SK-N-MC (cell line): Measurements from ENCODE around the gene BRSK2.

ENCODE experiments used
- DNase-seq: peaks from one replicate; pipeline ENCODE4 v3.0.0-alpha.2; 2011; ENCODE audit warnings: low read depth, low spot score
- H3K27ac ChIP-seq: fragments of 200-600 bp; sonication (generic); 2 replicates; pipeline ENCODE4 v1.5.1; 2016; ENCODE audit warnings: mixed run types
- H3K36me3 ChIP-seq: fragments of 200-600 bp; sonication (generic); 2 replicates; pipeline ENCODE4 v1.6.1; 2017; ENCODE audit warnings: antibody characterized with exemption, low read length, mixed read lengths; ENCODE audit not compliant: insufficient read depth
- H3K4me3 ChIP-seq: fragments of 200-600 bp; sonication (generic); 2 replicates; pipeline ENCODE4 v1.5.1; 2016
- H3K9ac ChIP-seq: fragments of 200-600 bp; sonication (generic); 2 replicates; pipeline ENCODE4 v1.8.0; 2017; ENCODE audit warnings: mixed run types, mixed read lengths; ENCODE audit not compliant: insufficient read length
- H3K9me3 ChIP-seq: fragments of 200-600 bp; sonication (generic); 2 replicates; pipeline ENCODE4 v1.6.1; 2017; ENCODE audit warnings: low read depth, mild to moderate bottlenecking, antibody characterized with exemption, low read length, moderate library complexity, mixed read lengths
- EZH2 ChIP-seq: fragments of 200-600 bp; sonication (generic); IDR thresholded peaks from one replicate; pipeline ENCODE4 v1.6.1; 2017; ENCODE audit warnings: antibody characterized with exemption
- FOXP2 ChIP-seq: optimal IDR thresholded peaks from 2 replicates; pipeline ENCODE3; 2011; ENCODE audit warnings: mild to moderate bottlenecking, moderate library complexity; ENCODE audit not compliant: insufficient read depth; ENCODE audit errors: extremely low read length, control extremely low read depth
- POLR2AphosphoS5 ChIP-seq: IDR thresholded peaks from 2 replicates; pipeline ENCODE4 v1.6.1; 2012; ENCODE audit warnings: mild to moderate bottlenecking, low read depth, low read length, borderline replicate concordance

BRSK2 gene

DNA sequence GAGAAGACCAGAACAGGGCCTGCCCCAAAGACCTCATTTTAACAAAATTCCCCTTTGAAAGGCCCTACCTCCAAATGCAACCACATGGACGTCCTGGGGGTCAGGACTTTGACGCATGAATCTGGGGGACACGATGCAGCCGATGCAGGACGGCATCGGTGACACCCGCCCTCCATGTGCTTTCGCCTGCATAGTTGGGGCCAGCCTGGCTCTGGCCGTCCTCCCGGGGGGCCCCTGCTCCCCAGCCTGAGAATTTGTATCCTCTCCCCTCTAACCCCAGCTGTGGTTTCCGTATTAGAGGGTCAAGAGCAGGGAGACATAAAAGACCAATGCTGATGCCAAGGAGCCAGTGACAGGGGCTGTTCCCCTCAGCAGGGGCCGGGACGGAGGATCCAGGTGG, 18.4 kb upstream of the BRSK2 start:
- H3K9me3 ChIP-seq: no peaks in the 10 kb centered on the region
- H3K4me3 ChIP-seq: no peak overlapping the region
- no peak for TF ChIP-seq POLR2AphosphoS5
- H3K27ac ChIP-seq: no peak overlapping the region
- no peak overlapping the region for H3K9ac ChIP-seq
- no peaks in the 10 kb centered on the region for H3K36me3 ChIP-seq
- no peak for DNase-seq

- DNase-seq: no peak
- no peak overlapping the region for H3K27ac ChIP-seq
These were observed 17.8 kb upstream of the BRSK2 start for GRCh38 chr11:1371836-1372465.

GRCh38 chr11:1372660-1373059, 17.1 kb upstream of the BRSK2 start:
- H3K9ac ChIP-seq: no peak overlapping the region
- H3K4me3 ChIP-seq: no peak overlapping the region
- H3K36me3 ChIP-seq: no peaks in the 10 kb centered on the region
- no peak overlapping the region for H3K27ac ChIP-seq
- TF ChIP-seq EZH2: no peak
- no peak for TF ChIP-seq FOXP2
- TF ChIP-seq POLR2AphosphoS5: no peak
- no peaks in the 10 kb centered on the region for H3K9me3 ChIP-seq
- DNase-seq: no peak

More at GRCh38 chr11:1371836-1372465, 17.8 kb upstream of the BRSK2 start:
- Histone ChIP-seq H3K36me3 (no peaks in the 10 kb centered on the region), H3K4me3 (no peak overlapping the region), H3K9ac (no peak overlapping the region), H3K9me3 (no peaks in the 10 kb centered on the region)
- TF ChIP-seq POLR2AphosphoS5: no peak
- no peak for TF ChIP-seq EZH2
- no peak for TF ChIP-seq FOXP2

- H3K36me3 ChIP-seq: no peaks in the 10 kb centered on the region
- no peaks in the 10 kb centered on the region for H3K9me3 ChIP-seq
- H3K27ac ChIP-seq: no peak overlapping the region
- no peak for DNase-seq
- no peak overlapping the region for H3K9ac ChIP-seq
- H3K4me3 ChIP-seq: no peak overlapping the region
- TF ChIP-seq FOXP2: no peak
- no peak for TF ChIP-seq EZH2
These were observed 16.1 kb upstream of the BRSK2 start for GRCh38 chr11:1373536-1374214.

- Histone ChIP-seq H3K4me3 (no peak overlapping the region), H3K9me3 (no peaks in the 10 kb centered on the region), H3K27ac (no peak overlapping the region), H3K9ac (no peak overlapping the region), H3K36me3 (no peaks in the 10 kb centered on the region)
- TF ChIP-seq EZH2 (no peak), FOXP2 (no peak), POLR2AphosphoS5 (no peak)
- DNase-seq: no peak
These were observed 14.4 kb upstream of the BRSK2 start for GRCh38 chr11:1375161-1375954.

GRCh38 chr11:1375955-1376258, 13.8 kb upstream of the BRSK2 start:
- H3K4me3 ChIP-seq: no peak overlapping the region
- no peak overlapping the region for H3K27ac ChIP-seq
- no peaks in the 10 kb centered on the region for H3K9me3 ChIP-seq
- no peaks in the 10 kb centered on the region for H3K36me3 ChIP-seq
- DNase-seq: no peak
- no peak for TF ChIP-seq EZH2
- no peak for TF ChIP-seq FOXP2
- TF ChIP-seq POLR2AphosphoS5: no peak
- no peak overlapping the region for H3K9ac ChIP-seq

DNA sequence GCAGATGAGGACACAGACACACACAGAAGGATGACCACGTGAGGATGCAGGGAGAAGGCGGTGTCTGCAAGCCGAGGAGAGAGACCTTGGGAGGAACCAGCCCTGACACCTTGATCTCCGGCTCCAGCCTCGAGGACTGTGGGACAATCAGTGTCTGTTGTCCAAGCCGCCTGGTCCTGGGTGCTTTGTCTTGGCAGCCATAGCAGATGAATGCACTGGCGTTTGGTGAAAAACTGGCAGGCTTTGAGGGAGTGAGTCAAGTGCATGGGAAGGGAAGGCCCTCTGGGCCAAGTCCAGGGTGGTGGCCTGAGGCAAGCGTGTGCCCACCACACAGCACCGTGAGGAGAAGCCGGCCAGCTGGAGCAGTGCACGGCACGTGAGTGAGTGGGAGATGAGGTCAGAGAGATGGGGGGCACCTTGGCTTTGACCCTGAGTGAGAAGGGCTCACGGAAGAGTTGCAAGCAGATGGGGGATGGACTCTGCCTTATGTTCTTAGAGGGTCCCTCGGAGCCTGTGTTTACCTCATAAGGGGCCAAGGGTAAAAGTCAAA, 12.4 kb upstream of the BRSK2 start:
- no peak overlapping the region for H3K9ac ChIP-seq
- H3K36me3 ChIP-seq: no peaks in the 10 kb centered on the region
- TF ChIP-seq EZH2 (no peak), FOXP2 (no peak), POLR2AphosphoS5 (no peak)
- DNase-seq: no peak
- H3K4me3 ChIP-seq: no peak overlapping the region
- H3K9me3 ChIP-seq: no peaks in the 10 kb centered on the region
- no peak overlapping the region for H3K27ac ChIP-seq

- no peaks in the 10 kb centered on the region for H3K9me3 ChIP-seq
- H3K4me3 ChIP-seq: no peak overlapping the region
- H3K27ac ChIP-seq: no peak overlapping the region
- DNase-seq: no peak
- no peak overlapping the region for H3K9ac ChIP-seq
- TF ChIP-seq FOXP2 (no peak), EZH2 (no peak), POLR2AphosphoS5 (no peak)
- no peaks in the 10 kb centered on the region for H3K36me3 ChIP-seq
These were observed 7.8 kb upstream of the BRSK2 start for GRCh38 chr11:1381793-1382425.
